DLD1 (cell line): ENCODE data around the gene GRIK2.

Experiments used
- in situ Hi-C: cut with HindIII; loops from 2 replicates; pipeline ENCODE4 v1.10.0; 2017; ENCODE audit warnings: low sequenced_read_pairs

Gene GRIK2

GRCh38 chr6:101776919-101777350, 383.4 kb downstream of the GRIK2 start:
- in situ Hi-C loops = no loop called here

GRCh38 chr6:101777646-101778045, 384.1 kb downstream of the GRIK2 start:
- in situ Hi-C loops = no loop called here

GRCh38 chr6:101779051-101779844, 385.7 kb downstream of the GRIK2 start:
- in situ Hi-C loops = no loop called here

GRCh38 chr6:101783287-101783686, 389.8 kb downstream of the GRIK2 start:
- in situ Hi-C loops = no loop called here

GRCh38 chr6:101784094-101784493, 390.6 kb downstream of the GRIK2 start:
- in situ Hi-C loops = no loop called here

GRCh38 chr6:101799531-101799930, 406.0 kb downstream of the GRIK2 start:
- in situ Hi-C loops = no loop called here

- in situ Hi-C loops = no loop called here
Observed at GRCh38 chr6:101800598-101800997, 407.1 kb downstream of the GRIK2 start.

GRCh38 chr6:101803136-101803535, 409.6 kb downstream of the GRIK2 start:
- in situ Hi-C loops = no loop called here

GRCh38 chr6:101806241-101806640, 412.7 kb downstream of the GRIK2 start:
- in situ Hi-C loops = no loop called here

GRCh38 chr6:101811108-101811507, 417.6 kb downstream of the GRIK2 start:
- in situ Hi-C loops = no loop called here

GRCh38 chr6:101816716-101817115, 423.2 kb downstream of the GRIK2 start:
- in situ Hi-C loops = no loop called here

- in situ Hi-C loops = no loop called here
Observed at GRCh38 chr6:101818051-101818450, 424.5 kb downstream of the GRIK2 start.

- in situ Hi-C loops = no loop called here
Observed at GRCh38 chr6:101824551-101825345, 431.2 kb downstream of the GRIK2 start.

- in situ Hi-C loops = no loop called here
Observed at GRCh38 chr6:101826269-101826668, 432.8 kb downstream of the GRIK2 start.

- in situ Hi-C loops = no loop called here
Observed at GRCh38 chr6:101826678-101827077, 433.2 kb downstream of the GRIK2 start.

GRCh38 chr6:101830501-101831031, 437.1 kb downstream of the GRIK2 start:
- in situ Hi-C loops = no loop called here

GRCh38 chr6:101832371-101832770, 438.9 kb downstream of the GRIK2 start:
- in situ Hi-C loops = no loop called here

GRCh38 chr6:101840100-101840499, 446.6 kb downstream of the GRIK2 start:
- in situ Hi-C loops = no loop called here

- in situ Hi-C loops = no loop called here
Observed at GRCh38 chr6:101845172-101845571, 451.7 kb downstream of the GRIK2 start.

- in situ Hi-C loops = no loop called here
Observed at GRCh38 chr6:101845621-101846020, 452.1 kb downstream of the GRIK2 start.

GRCh38 chr6:101847690-101848089, 454.2 kb downstream of the GRIK2 start:
- in situ Hi-C loops = no loop called here

- in situ Hi-C loops = no loop called here
Observed at GRCh38 chr6:101851911-101852310, 458.4 kb downstream of the GRIK2 start.
